Upper lobe of left lung (tissue), 4 donors: Measurements from ENCODE around the gene CNOT11.

ENCODE experiments used
- CTCF ChIP-seq, 6 experiments: fragments of 450-650 bp in 4 of 6; fragments of 200-600 bp in 2 of 6; sonication (generic) in 2 of 6; IDR thresholded peaks; one replicate each; pipeline ENCODE4 v1.5.1; 2016 to 2019; ENCODE audit warnings: antibody characterized with exemption in 6 of 6
- EP300 ChIP-seq, 4 donors: sonication (generic); formaldehyde crosslinking; IDR thresholded peaks; one replicate each; pipeline ENCODE4 v1.5.1; 2017; ENCODE audit warnings: antibody characterized with exemption in 4 of 4, control low read depth in 2 of 4
- POLR2A ChIP-seq, 4 donors: fragments of 450-650 bp; IDR thresholded peaks; one replicate each; pipeline ENCODE4 v1.5.1; 2016 to 2017; ENCODE audit warnings: antibody characterized with exemption in 4 of 4, mild to moderate bottlenecking in 2 of 4
- POLR2AphosphoS5 ChIP-seq, 2 donors: sonication (generic); formaldehyde crosslinking; IDR thresholded peaks; one replicate each; pipeline ENCODE4 v1.5.1; 2017; ENCODE audit warnings: antibody characterized with exemption in 2 of 2

DNA sequence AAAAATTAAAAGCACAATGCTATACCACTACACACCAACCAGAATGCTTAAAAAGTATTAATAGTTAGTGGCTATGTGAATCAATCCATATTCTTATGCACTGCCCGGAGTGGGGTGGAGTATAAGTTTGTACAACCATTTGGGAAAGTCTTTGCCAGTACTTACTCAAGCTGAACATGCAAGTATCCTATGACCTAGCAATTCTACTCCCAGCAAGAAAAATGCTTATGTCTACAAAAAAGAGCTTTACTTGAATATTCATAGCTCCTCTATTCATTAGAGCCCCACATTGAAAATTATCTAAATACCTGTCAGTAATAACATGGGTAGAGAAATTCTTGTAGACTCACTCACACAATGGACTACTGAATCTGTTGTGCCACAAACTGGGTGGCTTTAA, 21.4 kb upstream of the CNOT11 start:
- TF ChIP-seq CTCF (IDR thresholded peaks at IDR 0.05) (no peak), POLR2A (IDR thresholded peaks at IDR 0.05) (no peak), POLR2AphosphoS5 (IDR thresholded peaks at IDR 0.05) (no peak), EP300 (IDR thresholded peaks at IDR 0.05) (no peak)
